ENCODE data around the gene TNFAIP8. TPM values are rescaled to one million over a fixed set of nuclear protein-coding genes. Genes with fewer than 3 reads are reported as not detected.

Gene TNFAIP8
- total RNA-seq, 1 donor from 2014 or later: 25.9 TPM

- Histone ChIP-seq H2AFZ (ENCODE audit: low read depth, low read length) (no peak overlapping the region), H3K27ac (ENCODE audit: low read depth, low read length) (no peak overlapping the region), H3K9ac (ENCODE audit: low read length) (no peak overlapping the region), H3K4me3 (ENCODE audit: insufficient read depth, low read depth, low read length) (no peak overlapping the region), H3K9me3 (ENCODE audit: insufficient read depth, low read depth, low read length) (no peaks in the 10 kb centered on the region), H4K20me1 (ENCODE audit: insufficient read depth, low read length) (no peaks in the 10 kb centered on the region), H3K36me3 (ENCODE audit: insufficient read depth, low read length) (no peaks in the 10 kb centered on the region), H3K27me3 (ENCODE audit: insufficient read depth, low read length) (no peaks in the 10 kb centered on the region), H3K79me2 (ENCODE audit: insufficient read depth, low read length) (peaks cover 5% of the 10 kb centered on the region), H3K4me2 (ENCODE audit: low read length) (no peak overlapping the region), H3K4me1 (ENCODE audit: insufficient read depth, low read length) (peaks cover 9% of the 10 kb centered on the region)
- peaks cover 34% of the 10 kb centered on the region for H3K4me1 Mint-ChIP-seq (ENCODE audit: low read depth, unreplicated experiment)
- no peak for TF ChIP-seq EZH2 (IDR thresholded peaks at IDR 0.05; ENCODE audit: insufficient read depth, low read length)
- TF ChIP-seq, protein P1, sequence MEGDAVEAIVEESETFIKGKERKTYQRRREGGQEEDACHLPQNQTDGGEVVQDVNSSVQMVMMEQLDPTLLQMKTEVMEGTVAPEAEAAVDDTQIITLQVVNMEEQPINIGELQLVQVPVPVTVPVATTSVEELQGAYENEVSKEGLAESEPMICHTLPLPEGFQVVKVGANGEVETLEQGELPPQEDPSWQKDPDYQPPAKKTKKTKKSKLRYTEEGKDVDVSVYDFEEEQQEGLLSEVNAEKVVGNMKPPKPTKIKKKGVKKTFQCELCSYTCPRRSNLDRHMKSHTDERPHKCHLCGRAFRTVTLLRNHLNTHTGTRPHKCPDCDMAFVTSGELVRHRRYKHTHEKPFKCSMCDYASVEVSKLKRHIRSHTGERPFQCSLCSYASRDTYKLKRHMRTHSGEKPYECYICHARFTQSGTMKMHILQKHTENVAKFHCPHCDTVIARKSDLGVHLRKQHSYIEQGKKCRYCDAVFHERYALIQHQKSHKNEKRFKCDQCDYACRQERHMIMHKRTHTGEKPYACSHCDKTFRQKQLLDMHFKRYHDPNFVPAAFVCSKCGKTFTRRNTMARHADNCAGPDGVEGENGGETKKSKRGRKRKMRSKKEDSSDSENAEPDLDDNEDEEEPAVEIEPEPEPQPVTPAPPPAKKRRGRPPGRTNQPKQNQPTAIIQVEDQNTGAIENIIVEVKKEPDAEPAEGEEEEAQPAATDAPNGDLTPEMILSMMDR (IDR thresholded peaks at IDR 0.05; ENCODE audit: insufficient read depth, low read depth, low read length): no peak
- H3K27ac Mint-ChIP-seq (ENCODE audit: unreplicated experiment): no peak overlapping the region
- H3K9me3 Mint-ChIP-seq (ENCODE audit: unreplicated experiment): no peaks in the 10 kb centered on the region
- DNase-seq (ENCODE audit: low read depth): no peak
- no peak overlapping the region for H3K4me3 Mint-ChIP-seq (ENCODE audit: unreplicated experiment)
- H3K36me3 Mint-ChIP-seq (ENCODE audit: low read depth, unreplicated experiment): no peaks in the 10 kb centered on the region
- H3K27me3 Mint-ChIP-seq (ENCODE audit: low read depth, unreplicated experiment): no peaks in the 10 kb centered on the region
- FAIRE-seq: no peak
Measured at GRCh38 chr5:119338326-119338946, 17.4 kb upstream of the TNFAIP8 start.

DNA sequence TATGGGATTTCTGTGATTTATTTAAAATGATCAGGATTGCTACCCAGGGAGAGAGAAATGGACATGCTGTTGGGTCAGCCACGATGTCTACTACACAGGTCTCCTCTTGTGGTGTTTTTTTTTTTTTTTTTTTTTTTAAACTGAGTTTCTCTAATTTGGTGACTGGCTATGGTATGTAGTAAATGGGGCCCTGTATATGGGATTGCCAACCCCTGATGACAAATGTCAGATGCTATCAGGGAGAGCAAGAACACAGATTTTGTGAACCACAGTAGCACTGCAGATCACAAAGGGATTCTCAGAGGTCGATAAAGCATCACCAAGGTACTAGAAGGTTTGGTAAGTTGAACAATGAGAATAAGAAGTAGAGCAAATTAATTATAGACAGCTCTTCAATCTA lies 16.5 kb upstream of the TNFAIP8 start:
- no peaks in the 10 kb centered on the region for H3K36me3 Mint-ChIP-seq (ENCODE audit: low read depth, unreplicated experiment)
- Histone ChIP-seq H3K36me3 (ENCODE audit: insufficient read depth, low read length) (no peaks in the 10 kb centered on the region), H3K4me3 (ENCODE audit: insufficient read depth, low read depth, low read length) (no peak overlapping the region), H3K9ac (ENCODE audit: low read length) (no peak overlapping the region), H3K4me1 (ENCODE audit: insufficient read depth, low read length) (peaks cover 18% of the 10 kb centered on the region), H3K79me2 (ENCODE audit: insufficient read depth, low read length) (peaks cover 5% of the 10 kb centered on the region), H4K20me1 (ENCODE audit: insufficient read depth, low read length) (no peaks in the 10 kb centered on the region), H3K27ac (ENCODE audit: low read depth, low read length) (no peak overlapping the region), H2AFZ (ENCODE audit: low read depth, low read length) (no peak overlapping the region), H3K4me2 (ENCODE audit: low read length) (no peak overlapping the region), H3K27me3 (ENCODE audit: insufficient read depth, low read length) (no peaks in the 10 kb centered on the region), H3K9me3 (ENCODE audit: insufficient read depth, low read depth, low read length) (no peaks in the 10 kb centered on the region)
- H3K27me3 Mint-ChIP-seq (ENCODE audit: low read depth, unreplicated experiment): no peaks in the 10 kb centered on the region
- TF ChIP-seq, protein P1 (IDR thresholded peaks at IDR 0.05; ENCODE audit: insufficient read depth, low read depth, low read length): no peak
- no peak for TF ChIP-seq EZH2 (IDR thresholded peaks at IDR 0.05; ENCODE audit: insufficient read depth, low read length)
- no peak for DNase-seq (ENCODE audit: low read depth)
- H3K4me1 Mint-ChIP-seq (ENCODE audit: low read depth, unreplicated experiment): peaks cover 36% of the 10 kb centered on the region
- H3K9me3 Mint-ChIP-seq (ENCODE audit: unreplicated experiment): no peaks in the 10 kb centered on the region
- no peak overlapping the region for H3K27ac Mint-ChIP-seq (ENCODE audit: unreplicated experiment)
- no peak overlapping the region for H3K4me3 Mint-ChIP-seq (ENCODE audit: unreplicated experiment)
- no peak for FAIRE-seq

DNA sequence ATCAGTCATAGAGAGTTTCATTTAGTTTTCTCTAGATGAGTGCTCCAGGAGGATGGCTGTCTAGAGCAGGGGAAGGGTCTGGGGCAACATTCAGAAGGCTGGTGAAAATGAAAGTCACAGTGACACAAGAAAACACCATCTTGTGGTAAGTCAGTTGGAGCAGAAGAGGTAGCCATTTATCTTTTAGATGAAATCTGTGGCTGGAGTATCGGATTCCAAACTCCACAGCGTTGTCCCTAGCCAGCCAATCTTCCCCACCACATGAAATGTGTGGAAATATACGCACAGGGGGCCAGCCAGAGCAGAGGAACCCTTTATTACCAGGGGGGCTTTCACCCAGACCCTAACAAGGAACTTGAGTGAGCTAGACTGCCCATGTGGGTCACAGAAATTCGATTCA lies 15.9 kb upstream of the TNFAIP8 start:
- Mint-ChIP-seq H3K36me3 (ENCODE audit: low read depth, unreplicated experiment) (no peaks in the 10 kb centered on the region), H3K27ac (ENCODE audit: unreplicated experiment) (no peak overlapping the region), H3K27me3 (ENCODE audit: low read depth, unreplicated experiment) (no peaks in the 10 kb centered on the region), H3K4me1 (ENCODE audit: low read depth, unreplicated experiment) (peaks cover 32% of the 10 kb centered on the region), H3K4me3 (ENCODE audit: unreplicated experiment) (no peak overlapping the region), H3K9me3 (ENCODE audit: unreplicated experiment) (no peaks in the 10 kb centered on the region)
- Histone ChIP-seq H3K9me3 (ENCODE audit: insufficient read depth, low read depth, low read length) (no peaks in the 10 kb centered on the region), H3K27ac (ENCODE audit: low read depth, low read length) (no peak overlapping the region), H3K4me1 (ENCODE audit: insufficient read depth, low read length) (peaks cover 20% of the 10 kb centered on the region), H4K20me1 (ENCODE audit: insufficient read depth, low read length) (no peaks in the 10 kb centered on the region), H3K27me3 (ENCODE audit: insufficient read depth, low read length) (no peaks in the 10 kb centered on the region), H3K4me2 (ENCODE audit: low read length) (no peak overlapping the region), H3K4me3 (ENCODE audit: insufficient read depth, low read depth, low read length) (no peak overlapping the region), H3K36me3 (ENCODE audit: insufficient read depth, low read length) (no peaks in the 10 kb centered on the region), H3K9ac (ENCODE audit: low read length) (no peak overlapping the region), H3K79me2 (ENCODE audit: insufficient read depth, low read length) (peaks cover 2% of the 10 kb centered on the region), H2AFZ (ENCODE audit: low read depth, low read length) (no peak overlapping the region)
- DNase-seq (ENCODE audit: low read depth) (no peak), FAIRE-seq (no peak)
- TF ChIP-seq EZH2 (IDR thresholded peaks at IDR 0.05; ENCODE audit: insufficient read depth, low read length): no peak
- TF ChIP-seq, protein P1 (IDR thresholded peaks at IDR 0.05; ENCODE audit: insufficient read depth, low read depth, low read length): no peak
